Endothelial cell of umbilical vein (primary cell): ENCODE data around the gene ZNRD2. TPM values are rescaled to one million over a fixed set of nuclear protein-coding genes. Genes with fewer than 3 reads are reported as not detected.

Experiments used
- BruUV-seq: library from RNA; stranded (reverse); fragments of 400-500 nt; replicated peaks from 2 replicates; lab custom pipeline; 2021; lab: Mats Ljungman, UMichigan
- CTCF ChIA-PET: fragments of 300-600, 350-600 bp; sonication (Branson Sonifier 250); formaldehyde crosslinking; loops from one replicate; lab custom pipeline; 2021; ENCODE audit warnings: antibody characterized with exemption, inconsistent platforms; lab: Charles Lee
- POLR2A ChIA-PET: fragments of 300-600, 350-600 bp; sonication (Branson Sonifier 250); formaldehyde crosslinking; loops from one replicate; lab custom pipeline; 2021; ENCODE audit warnings: antibody characterized with exemption, inconsistent platforms; lab: Charles Lee
- DNase-seq: peaks from one replicate; pipeline ENCODE4 v3.0.0-alpha.2; 2011; ENCODE audit warnings: low read depth, low spot score
- FAIRE-seq: peaks from 2 replicates; lab custom pipeline; 2011; peaks lifted over from hg19 to GRCh38; lab: Jason Lieb, UNC
- H2AFZ ChIP-seq: 2 replicates; pipeline ENCODE4 v1.6.0; 2012; ENCODE audit warnings: low read depth, low read length, control low read depth, inconsistent platforms
- H3K27ac ChIP-seq: 2 replicates; pipeline ENCODE4 v1.5.1; 2011; ENCODE audit warnings: low read depth, mild to moderate bottlenecking, control low read depth, low read length, moderate library complexity; ENCODE audit not compliant: insufficient read depth
- H3K27me3 ChIP-seq, 2 experiments: 2 replicates each; pipeline versions ENCODE4 v1.6.0 to v1.6.1; 2011; ENCODE audit warnings: low read length in 2 of 2, mixed read lengths in 1 of 2; ENCODE audit not compliant: control insufficient read depth in 2 of 2, insufficient read depth in 2 of 2
- H3K36me3 ChIP-seq, 2 experiments: 2 replicates in 1 of 2; 3 replicates in 1 of 2; pipeline ENCODE4 v1.5.1; 2011; ENCODE audit warnings: low read length in 2 of 2, mild to moderate bottlenecking in 1 of 2, moderate library complexity in 1 of 2; ENCODE audit not compliant: control insufficient read depth in 2 of 2, insufficient read depth in 2 of 2; ENCODE audit errors: extremely low read depth in 1 of 2
- H3K4me1 ChIP-seq: 3 replicates; pipeline ENCODE4 v1.5.1; 2011; ENCODE audit warnings: mild to moderate bottlenecking, low read length; ENCODE audit not compliant: control insufficient read depth, insufficient read depth; ENCODE audit errors: extremely low read depth
- H3K4me2 ChIP-seq: 2 replicates; pipeline ENCODE4 v1.6.1; 2011; ENCODE audit warnings: low read length, control low read depth, mixed read lengths; ENCODE audit not compliant: insufficient read depth
- H3K4me3 ChIP-seq, 3 experiments: fragments of 200-600 bp in 1 of 3; sonication (generic), shearing (Covaris generic) in 1 of 3; replicated peaks in 1 of 3; 2 replicates each; pipeline ENCODE4 v1.5.1; 2011 to 2016; ENCODE audit warnings: control low read depth in 3 of 3, low read length in 3 of 3, mild to moderate bottlenecking in 2 of 3, inconsistent platforms in 1 of 3, low read depth in 1 of 3, moderate library complexity in 1 of 3; ENCODE audit not compliant: insufficient read depth in 1 of 3
- H3K79me2 ChIP-seq: 2 replicates; pipeline ENCODE4 v1.6.0; 2012; ENCODE audit warnings: low read length, inconsistent platforms; ENCODE audit not compliant: control insufficient read depth, insufficient read depth
- H3K9ac ChIP-seq: replicated peaks from 2 replicates; pipeline ENCODE3; 2011; ENCODE audit warnings: low read length, control low read depth; ENCODE audit not compliant: insufficient read depth; ENCODE audit errors: extremely low read depth
- H3K9me1 ChIP-seq: replicated peaks from 3 replicates; pipeline ENCODE4 v1.6.0; 2011; ENCODE audit warnings: mild to moderate bottlenecking, low read length; ENCODE audit not compliant: control insufficient read depth, insufficient read depth; ENCODE audit errors: extremely low read depth
- H3K9me3 ChIP-seq: replicated peaks from 2 replicates; pipeline ENCODE4 v1.5.1; 2012; ENCODE audit warnings: low read length, inconsistent platforms; ENCODE audit not compliant: control insufficient read depth, insufficient read depth
- H4K20me1 ChIP-seq: replicated peaks from 2 replicates; pipeline ENCODE3; 2011; ENCODE audit warnings: mild to moderate bottlenecking, low read length; ENCODE audit not compliant: control insufficient read depth, insufficient read depth; ENCODE audit errors: extremely low read depth
- FOS ChIP-seq: IDR thresholded peaks from 2 replicates; pipeline ENCODE4 v1.6.1; 2011; ENCODE audit warnings: mild to moderate bottlenecking, low read length, moderate library complexity, borderline replicate concordance; ENCODE audit not compliant: insufficient read depth
- GATA2 ChIP-seq: IDR thresholded peaks from 2 replicates; pipeline ENCODE4 v1.7.0; 2011; ENCODE audit warnings: low read depth, mild to moderate bottlenecking, moderate library complexity, mixed read lengths, low read length; ENCODE audit not compliant: insufficient read length, insufficient read depth
- JUN ChIP-seq: IDR thresholded peaks from 2 replicates; pipeline ENCODE4 v1.6.1; 2011; ENCODE audit warnings: borderline replicate concordance, low read depth; ENCODE audit not compliant: insufficient read length, insufficient read depth
- MAX ChIP-seq: IDR thresholded peaks from 2 replicates; pipeline ENCODE4 v1.6.1; 2011; ENCODE audit not compliant: insufficient read depth, insufficient read length
- MYC ChIP-seq: IDR thresholded peaks from one replicate; pipeline ENCODE4 v1.6.1; 2011; ENCODE audit warnings: mild to moderate bottlenecking, low read depth, low read length
- POLR2A ChIP-seq: IDR thresholded peaks from 2 replicates; pipeline ENCODE4 v1.6.1; 2012; ENCODE audit warnings: low read depth, mild to moderate bottlenecking, control low read depth, low read length
- POLR2AphosphoS5 ChIP-seq: IDR thresholded peaks from 2 replicates; pipeline ENCODE4 v1.6.1; 2012; ENCODE audit warnings: low read depth, mild to moderate bottlenecking, control low read depth, low read length, moderate library complexity; ENCODE audit not compliant: insufficient read depth
- dilution Hi-C: fragments of 300-500 bp; cut with MboI; formaldehyde crosslinking; loops from one replicate; pipeline ENCODE4 v1.15.0; 2019; ENCODE audit warnings: low sequenced_read_pairs; ENCODE audit not compliant: extremely low pct_ligation_motif_present
- intact Hi-C: fragments of 100-400 bp; cut with micrococcal nuclease; formaldehyde crosslinking; loops from one replicate; pipeline ENCODE4 v1.10.0; 2022
- polyA plus RNA-seq, 4 experiments: library from polyadenylated mRNA; depleted of rRNA in 3 of 4; stranded (reverse) in 3 of 4; unstranded in 1 of 4; fragments of >200 nt; gene quantifications; 2 replicates each; pipeline versions ENCODE4 v1.2.1 to v1.2.3, GENCODE V29; 2011 to 2012; ENCODE audit warnings: missing spikeins in 1 of 4
- total RNA-seq: library from RNA; stranded (reverse); gene quantifications from 2 replicates; pipeline ENCODE4 v1.2.3, GENCODE V29; 2021
- TF ChIP-seq, protein P1 (sequence below), 2 donors: IDR thresholded peaks; 1 replicate in 1 of 2; 2 replicates in 1 of 2; pipeline ENCODE4 v1.5.1; 2011; ENCODE audit warnings: low read length in 2 of 2, mild to moderate bottlenecking in 2 of 2, moderate library complexity in 2 of 2, control low read depth in 1 of 2, inconsistent platforms in 1 of 2, low read depth in 1 of 2; ENCODE audit not compliant: insufficient read depth in 1 of 2; ENCODE audit errors: extremely low read depth in 1 of 2

ZNRD2 gene
- total and polyA plus RNA-seq, 2 donors (not counting 3 experiments of a cell fraction or from before 2014, with no cell fraction given): 40.8 to 96.7 TPM

GRCh38 chr11:65575568-65576231, 5.4 kb downstream of the ZNRD2 start, which contains the start of gene EHBP1L1:
TSS of gene EHBP1L1 (plus strand) at chr11:65576053. CDS start at chr11:65576303, 250 bp downstream.
- H3K9me1 ChIP-seq: no peaks in the 10 kb centered on the region
- no peak for FAIRE-seq
- DNase-seq: peak; percentile 32
- ChIA-PET POLR2A (no interaction called here), CTCF (interaction anchor here (1.4 to 9.7 kb wide), 3 partner anchors 14 to 50 kb away, joined by 3 to 167 read pairs (median 22); no protein-coding TSS in a partner anchor)
- peaks cover 22% of the 10 kb centered on the region for H3K79me2 ChIP-seq
- no peaks in the 10 kb centered on the region for H3K36me3 ChIP-seq
- peaks cover 50% of the 10 kb centered on the region for H3K4me1 ChIP-seq
- H2AFZ ChIP-seq: no peak within 1 kb of the TSS
- no peaks in the 10 kb centered on the region for H4K20me1 ChIP-seq
- peak within 1 kb of the TSS; percentile 16 to 34 (median 31) for H3K4me3 ChIP-seq
- no TSS peak for BruUV-seq
- H3K9me3 ChIP-seq: no peaks in the 10 kb centered on the region
- peak within 1 kb of the TSS; percentile 20 for H3K9ac ChIP-seq
- dilution Hi-C loops (no loop called here), intact Hi-C loops (no loop called here)
- TF ChIP-seq FOS (no peak), POLR2AphosphoS5 (peak; percentile 50)
- peak within 1 kb of the TSS; percentile 56 for H3K4me2 ChIP-seq
- H3K27ac ChIP-seq: peak within 1 kb of the TSS; percentile 45
- no peaks in the 10 kb centered on the region for H3K27me3 ChIP-seq

DNA sequence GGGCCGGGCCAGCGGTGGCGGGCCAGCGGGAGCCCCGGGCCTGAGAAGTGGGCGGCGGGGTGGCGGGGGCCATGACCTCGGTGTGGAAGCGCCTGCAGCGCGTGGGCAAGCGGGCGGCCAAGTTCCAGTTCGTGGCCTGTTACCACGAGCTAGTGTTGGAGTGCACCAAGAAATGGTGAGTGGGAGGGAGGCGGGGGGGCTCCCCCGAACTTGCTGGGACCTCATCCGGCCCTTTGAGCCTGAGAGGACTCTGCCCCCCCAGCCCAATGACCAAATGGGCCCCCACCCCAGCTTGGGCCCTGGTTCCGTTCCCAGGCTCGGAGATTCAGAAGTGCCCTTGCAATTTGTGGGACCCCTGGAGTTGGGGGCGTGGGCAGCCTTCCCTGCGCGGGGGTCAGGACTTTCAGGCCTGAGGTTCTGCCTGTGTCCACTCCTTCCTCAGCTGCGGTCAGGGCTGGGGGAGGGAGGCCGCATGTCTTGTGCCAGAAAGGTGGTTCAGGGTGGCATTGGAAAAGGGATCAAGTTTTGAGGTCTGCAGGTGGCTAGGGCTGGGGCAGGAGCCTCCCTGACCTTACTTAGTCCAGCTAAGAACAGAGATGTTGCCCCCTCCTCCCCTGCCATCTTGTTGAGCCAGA, 6.1 kb downstream of the ZNRD2 start:
- no peaks in the 10 kb centered on the region for H3K9me1 ChIP-seq
- DNase-seq (no peak), FAIRE-seq (peak; percentile 33)
- peak overlapping the region; percentile 16 to 34 (median 23) for H3K4me3 ChIP-seq
- H3K36me3 ChIP-seq: no peaks in the 10 kb centered on the region
- intact Hi-C loops: no loop called here
- H3K9ac ChIP-seq: peak overlapping the region; percentile 20
- ChIA-PET CTCF (interaction anchor here (1.4 to 9.7 kb wide), 3 partner anchors 14 to 51 kb away, joined by 3 to 167 read pairs (median 22); no protein-coding TSS in a partner anchor), POLR2A (interaction anchor here (1.1 kb wide), 1 partner anchor 17 kb away, joined by 3 read pairs; no protein-coding TSS in a partner anchor)
- no peak overlapping the region for H3K27ac ChIP-seq
- H3K27me3 ChIP-seq: no peaks in the 10 kb centered on the region
- no peaks in the 10 kb centered on the region for H3K9me3 ChIP-seq
- peak overlapping the region; percentile 41 for H3K4me2 ChIP-seq
- TF ChIP-seq MYC: no peak
- TF ChIP-seq POLR2A: no peak
- no peak for TF ChIP-seq FOS
- TF ChIP-seq MAX: no peak
- TF ChIP-seq JUN: no peak
- no peak for TF ChIP-seq POLR2AphosphoS5
- TF ChIP-seq, protein P1, sequence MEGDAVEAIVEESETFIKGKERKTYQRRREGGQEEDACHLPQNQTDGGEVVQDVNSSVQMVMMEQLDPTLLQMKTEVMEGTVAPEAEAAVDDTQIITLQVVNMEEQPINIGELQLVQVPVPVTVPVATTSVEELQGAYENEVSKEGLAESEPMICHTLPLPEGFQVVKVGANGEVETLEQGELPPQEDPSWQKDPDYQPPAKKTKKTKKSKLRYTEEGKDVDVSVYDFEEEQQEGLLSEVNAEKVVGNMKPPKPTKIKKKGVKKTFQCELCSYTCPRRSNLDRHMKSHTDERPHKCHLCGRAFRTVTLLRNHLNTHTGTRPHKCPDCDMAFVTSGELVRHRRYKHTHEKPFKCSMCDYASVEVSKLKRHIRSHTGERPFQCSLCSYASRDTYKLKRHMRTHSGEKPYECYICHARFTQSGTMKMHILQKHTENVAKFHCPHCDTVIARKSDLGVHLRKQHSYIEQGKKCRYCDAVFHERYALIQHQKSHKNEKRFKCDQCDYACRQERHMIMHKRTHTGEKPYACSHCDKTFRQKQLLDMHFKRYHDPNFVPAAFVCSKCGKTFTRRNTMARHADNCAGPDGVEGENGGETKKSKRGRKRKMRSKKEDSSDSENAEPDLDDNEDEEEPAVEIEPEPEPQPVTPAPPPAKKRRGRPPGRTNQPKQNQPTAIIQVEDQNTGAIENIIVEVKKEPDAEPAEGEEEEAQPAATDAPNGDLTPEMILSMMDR (IDR thresholded peaks at IDR 0.05; ENCODE audit: extremely low read depth in 1 of 2, insufficient read depth in 1 of 2, low read depth in 1 of 2, low read length in 2 of 2): no peak
- TF ChIP-seq GATA2: no peak
- BruUV-seq: no TSS peak
- H4K20me1 ChIP-seq: no peaks in the 10 kb centered on the region
- dilution Hi-C loops: no loop called here
- peaks cover 15% of the 10 kb centered on the region for H3K79me2 ChIP-seq
- peaks cover 43% of the 10 kb centered on the region for H3K4me1 ChIP-seq
- H2AFZ ChIP-seq: no peak overlapping the region
